HCT116 (cell line): Measurements from ENCODE around the gene LRP11.

ENCODE experiments used
- CEBPB ChIP-seq: IDR thresholded peaks from 2 replicates; pipeline ENCODE4 v1.6.1; 2012; ENCODE audit warnings: low read depth
- EZH2 ChIP-seq: fragments of 200-600 bp; sonication (generic); IDR thresholded peaks from 2 replicates; pipeline ENCODE4 v1.6.1; 2017; ENCODE audit warnings: antibody characterized with exemption, mixed run types
- JUND ChIP-seq: IDR thresholded peaks from 2 replicates; pipeline ENCODE4 v1.6.1; 2012
- POLR2A ChIP-seq: IDR thresholded peaks from 2 replicates; pipeline ENCODE4 v1.7.0; 2011; ENCODE audit warnings: borderline replicate concordance; ENCODE audit not compliant: insufficient read depth, insufficient read length; ENCODE audit errors: extremely low read depth
- POLR2AphosphoS5 ChIP-seq: IDR thresholded peaks from 2 replicates; pipeline ENCODE4 v1.6.1; 2011; ENCODE audit warnings: mild to moderate bottlenecking, low read depth, low read length, moderate library complexity
- SIN3A ChIP-seq: IDR thresholded peaks from 2 replicates; pipeline ENCODE4 v1.6.1; 2012; ENCODE audit warnings: low read depth
- SP1 ChIP-seq: IDR thresholded peaks from 2 replicates; pipeline ENCODE4 v1.6.1; 2012; ENCODE audit warnings: low read depth
- YY1 ChIP-seq: IDR thresholded peaks from 2 replicates; pipeline ENCODE4 v1.6.1; 2011; ENCODE audit warnings: low read length, low read depth, moderate library complexity, mild to moderate bottlenecking; ENCODE audit not compliant: insufficient replicate concordance; ENCODE audit errors: extremely low read depth
- TF ChIP-seq, protein P1 (sequence below), 3 experiments: fragments of 200-600 bp in 1 of 3; sonication (generic) in 1 of 3; IDR thresholded peaks in 2 of 3; conservative IDR thresholded peaks in 1 of 3; 2 replicates each; pipeline ENCODE4 v1.5.1; 2012 to 2017; ENCODE audit warnings: low read depth in 2 of 3, low read length in 2 of 3, antibody characterized with exemption in 1 of 3, borderline replicate concordance in 1 of 3, control low read depth in 1 of 3, mild to moderate bottlenecking in 1 of 3, mixed read lengths in 1 of 3, mixed run types in 1 of 3, moderate library complexity in 1 of 3; ENCODE audit not compliant: insufficient read depth in 1 of 3

- TF ChIP-seq, protein P1, sequence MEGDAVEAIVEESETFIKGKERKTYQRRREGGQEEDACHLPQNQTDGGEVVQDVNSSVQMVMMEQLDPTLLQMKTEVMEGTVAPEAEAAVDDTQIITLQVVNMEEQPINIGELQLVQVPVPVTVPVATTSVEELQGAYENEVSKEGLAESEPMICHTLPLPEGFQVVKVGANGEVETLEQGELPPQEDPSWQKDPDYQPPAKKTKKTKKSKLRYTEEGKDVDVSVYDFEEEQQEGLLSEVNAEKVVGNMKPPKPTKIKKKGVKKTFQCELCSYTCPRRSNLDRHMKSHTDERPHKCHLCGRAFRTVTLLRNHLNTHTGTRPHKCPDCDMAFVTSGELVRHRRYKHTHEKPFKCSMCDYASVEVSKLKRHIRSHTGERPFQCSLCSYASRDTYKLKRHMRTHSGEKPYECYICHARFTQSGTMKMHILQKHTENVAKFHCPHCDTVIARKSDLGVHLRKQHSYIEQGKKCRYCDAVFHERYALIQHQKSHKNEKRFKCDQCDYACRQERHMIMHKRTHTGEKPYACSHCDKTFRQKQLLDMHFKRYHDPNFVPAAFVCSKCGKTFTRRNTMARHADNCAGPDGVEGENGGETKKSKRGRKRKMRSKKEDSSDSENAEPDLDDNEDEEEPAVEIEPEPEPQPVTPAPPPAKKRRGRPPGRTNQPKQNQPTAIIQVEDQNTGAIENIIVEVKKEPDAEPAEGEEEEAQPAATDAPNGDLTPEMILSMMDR (IDR thresholded peaks at IDR 0.05 in 2 of 3, conservative IDR thresholded peaks at IDR 0.05 in 1 of 3; ENCODE audit: borderline replicate concordance in 1 of 3, insufficient read depth in 1 of 3, low read depth in 2 of 3, low read length in 2 of 3), result no peak
- TF ChIP-seq POLR2A (no peak), YY1 (no peak), JUND (no peak), EZH2 (no peak), CEBPB (no peak), SP1 (no peak), POLR2AphosphoS5 (no peak), SIN3A (no peak)
These were observed 36.7 kb upstream of the LRP11 start for GRCh38 chr6:149900620-149901443.
